ENCODE data around the gene TEX52.

Gene TEX52

DNA sequence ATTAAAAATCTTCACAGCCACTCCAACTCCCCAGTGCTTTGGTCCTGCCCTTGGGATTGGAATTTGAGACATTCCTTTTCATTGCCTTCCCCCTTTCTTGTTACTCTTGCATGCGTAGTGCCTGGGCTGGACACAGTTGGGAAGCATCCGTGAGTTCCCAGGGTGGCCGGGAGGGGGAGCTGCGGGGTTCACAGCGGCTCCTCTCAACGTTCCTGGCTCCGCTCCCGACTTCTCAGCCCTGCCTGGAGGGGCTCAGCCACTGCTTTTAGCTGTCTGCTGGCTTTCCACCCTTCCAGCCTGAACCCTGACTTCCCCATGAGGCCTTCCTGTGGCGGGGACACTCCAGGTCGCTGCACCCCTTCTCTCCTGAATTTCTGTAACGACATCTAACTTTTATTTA, 3.2 kb downstream of the TEX52 start:
- peak; percentile 54 for DNase-seq (ENCODE audit: low read depth)
- TF ChIP-seq, protein P1, sequence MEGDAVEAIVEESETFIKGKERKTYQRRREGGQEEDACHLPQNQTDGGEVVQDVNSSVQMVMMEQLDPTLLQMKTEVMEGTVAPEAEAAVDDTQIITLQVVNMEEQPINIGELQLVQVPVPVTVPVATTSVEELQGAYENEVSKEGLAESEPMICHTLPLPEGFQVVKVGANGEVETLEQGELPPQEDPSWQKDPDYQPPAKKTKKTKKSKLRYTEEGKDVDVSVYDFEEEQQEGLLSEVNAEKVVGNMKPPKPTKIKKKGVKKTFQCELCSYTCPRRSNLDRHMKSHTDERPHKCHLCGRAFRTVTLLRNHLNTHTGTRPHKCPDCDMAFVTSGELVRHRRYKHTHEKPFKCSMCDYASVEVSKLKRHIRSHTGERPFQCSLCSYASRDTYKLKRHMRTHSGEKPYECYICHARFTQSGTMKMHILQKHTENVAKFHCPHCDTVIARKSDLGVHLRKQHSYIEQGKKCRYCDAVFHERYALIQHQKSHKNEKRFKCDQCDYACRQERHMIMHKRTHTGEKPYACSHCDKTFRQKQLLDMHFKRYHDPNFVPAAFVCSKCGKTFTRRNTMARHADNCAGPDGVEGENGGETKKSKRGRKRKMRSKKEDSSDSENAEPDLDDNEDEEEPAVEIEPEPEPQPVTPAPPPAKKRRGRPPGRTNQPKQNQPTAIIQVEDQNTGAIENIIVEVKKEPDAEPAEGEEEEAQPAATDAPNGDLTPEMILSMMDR (IDR thresholded peaks at IDR 0.05; ENCODE audit: low read depth, low read length), result peak; percentile 69
- no peak for TF ChIP-seq MYC (IDR thresholded peaks at IDR 0.05; ENCODE audit: low read depth, low read length)
- TF ChIP-seq, protein P2, sequence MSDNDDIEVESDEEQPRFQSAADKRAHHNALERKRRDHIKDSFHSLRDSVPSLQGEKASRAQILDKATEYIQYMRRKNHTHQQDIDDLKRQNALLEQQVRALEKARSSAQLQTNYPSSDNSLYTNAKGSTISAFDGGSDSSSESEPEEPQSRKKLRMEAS (IDR thresholded peaks at IDR 0.05; ENCODE audit: low read depth, low read length), result no peak
- TF ChIP-seq POLR2A (IDR thresholded peaks at IDR 0.05; ENCODE audit: extremely low read depth, insufficient read length), result no peak
- H3K4me3 ChIP-seq (ENCODE audit: low read depth, low read length), result no peak overlapping the region

- no peak for DNase-seq (ENCODE audit: low read depth)
- H3K4me3 ChIP-seq (ENCODE audit: low read depth, low read length), result no peak overlapping the region
- TF ChIP-seq, protein P1 (IDR thresholded peaks at IDR 0.05; ENCODE audit: low read depth, low read length), result no peak
- no peak for TF ChIP-seq POLR2A (IDR thresholded peaks at IDR 0.05; ENCODE audit: extremely low read depth, insufficient read length)
- TF ChIP-seq, protein P2 (IDR thresholded peaks at IDR 0.05; ENCODE audit: low read depth, low read length), result no peak
- TF ChIP-seq MYC (IDR thresholded peaks at IDR 0.05; ENCODE audit: low read depth, low read length), result no peak
These were observed 4.9 kb downstream of the TEX52 start for GRCh38 chr12:2851931-2852330.

DNA sequence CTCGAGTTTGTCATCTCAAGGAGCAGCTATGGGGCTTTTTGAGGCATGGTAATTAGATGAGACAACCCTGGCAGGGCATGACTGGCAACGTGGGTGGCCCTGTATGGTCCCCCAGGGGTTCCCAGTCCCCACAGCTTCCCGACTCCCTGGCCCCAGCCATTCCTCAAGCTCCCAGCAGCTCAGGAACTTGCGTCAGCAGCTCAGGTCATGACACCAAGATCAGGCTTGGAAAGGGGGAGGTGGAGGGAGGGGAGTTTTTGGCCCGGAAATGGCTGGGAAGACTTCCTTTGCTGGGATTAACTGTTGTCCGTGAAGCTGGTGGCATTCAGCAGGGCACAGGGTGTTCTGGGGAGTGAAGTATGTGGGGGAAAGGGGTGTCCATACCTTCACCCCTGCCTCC, 11.6 kb downstream of the TEX52 start:
- no peak for DNase-seq (ENCODE audit: low read depth)
- no peak overlapping the region for H3K4me3 ChIP-seq (ENCODE audit: low read depth, low read length)
- TF ChIP-seq, protein P1 (IDR thresholded peaks at IDR 0.05; ENCODE audit: low read depth, low read length), result no peak
- TF ChIP-seq MYC (IDR thresholded peaks at IDR 0.05; ENCODE audit: low read depth, low read length) (no peak), POLR2A (IDR thresholded peaks at IDR 0.05; ENCODE audit: extremely low read depth, insufficient read length) (no peak)
- TF ChIP-seq, protein P2 (IDR thresholded peaks at IDR 0.05; ENCODE audit: low read depth, low read length), result no peak

GRCh38 chr12:2844786-2845185, 12.1 kb downstream of the TEX52 start:
- no peak overlapping the region for H3K4me3 ChIP-seq (ENCODE audit: low read depth, low read length)
- TF ChIP-seq POLR2A (IDR thresholded peaks at IDR 0.05; ENCODE audit: extremely low read depth, insufficient read length), result no peak
- TF ChIP-seq, protein P2 (IDR thresholded peaks at IDR 0.05; ENCODE audit: low read depth, low read length), result no peak
- DNase-seq (ENCODE audit: low read depth), result no peak

GRCh38 chr12:2842948-2843347, 13.9 kb downstream of the TEX52 start:
- no peak overlapping the region for H3K4me3 ChIP-seq (ENCODE audit: low read depth, low read length)
- DNase-seq (ENCODE audit: low read depth), result no peak
- TF ChIP-seq, protein P2 (IDR thresholded peaks at IDR 0.05; ENCODE audit: low read depth, low read length), result no peak
- no peak for TF ChIP-seq POLR2A (IDR thresholded peaks at IDR 0.05; ENCODE audit: extremely low read depth, insufficient read length)
- TF ChIP-seq, protein P1 (IDR thresholded peaks at IDR 0.05; ENCODE audit: low read depth, low read length), result no peak
- no peak for TF ChIP-seq MYC (IDR thresholded peaks at IDR 0.05; ENCODE audit: low read depth, low read length)

- no peak for DNase-seq (ENCODE audit: low read depth)
- no peak overlapping the region for H3K4me3 ChIP-seq (ENCODE audit: low read depth, low read length)
- TF ChIP-seq, protein P1 (IDR thresholded peaks at IDR 0.05; ENCODE audit: low read depth, low read length), result no peak
These were observed 15.7 kb downstream of the TEX52 start for GRCh38 chr12:2841056-2841650.

Measured in NB4 (cell line).